HS-5 (cell line): ENCODE data around the gene CD19.
"Not testable (repeated sequence)": the region's sequence is repeated elsewhere in the genome, so short reads cannot be mapped to it uniquely, and the experiment has no call there.

Experiments
- DNase-seq: peaks from one replicate; pipeline ENCODE4 v3.0.0-alpha.2; 2012; ENCODE audit warnings: low read depth

Gene CD19

GRCh38 chr16:28910086-28911031, 21.4 kb upstream of the CD19 start:
- no peak for DNase-seq

- no peak for DNase-seq
Observed at GRCh38 chr16:28912558-28912957, 19.2 kb upstream of the CD19 start.

- DNase-seq: no peak
Observed at GRCh38 chr16:28913946-28914724, 17.6 kb upstream of the CD19 start.

GRCh38 chr16:28915181-28915580, 16.6 kb upstream of the CD19 start:
- peak; percentile 74 for DNase-seq

- no peak for DNase-seq
Observed at GRCh38 chr16:28917095-28917494, 14.7 kb upstream of the CD19 start.

- DNase-seq: no peak
Observed at GRCh38 chr16:28918698-28919097, 13.1 kb upstream of the CD19 start.

GRCh38 chr16:28923231-28923587, 8.6 kb upstream of the CD19 start:
- no peak for DNase-seq

- DNase-seq: no peak
Observed at GRCh38 chr16:28923652-28924398, 7.9 kb upstream of the CD19 start.

- DNase-seq: no peak
Observed at GRCh38 chr16:28924399-28924761, 7.4 kb upstream of the CD19 start.

GRCh38 chr16:28924762-28925385, 6.9 kb upstream of the CD19 start, which contains the start of gene RABEP2:
TSS of gene RABEP2 (minus strand) at chr16:28925238. CDS start at chr16:28925163, 75 bp downstream.
- peak; percentile 28 for DNase-seq

- DNase-seq: peak; percentile 54
Observed at GRCh38 chr16:28925386-28926228, 6.2 kb upstream of the CD19 start.

GRCh38 chr16:28926284-28926683, 5.5 kb upstream of the CD19 start:
- not testable (repeated sequence) for DNase-seq

- DNase-seq: no peak
Observed at GRCh38 chr16:28927815-28928214, 4.0 kb upstream of the CD19 start.

GRCh38 chr16:28930203-28930602, 1.6 kb upstream of the CD19 start:
- DNase-seq: no peak

GRCh38 chr16:28930652-28931051, 1.1 kb upstream of the CD19 start:
- DNase-seq: no peak

- DNase-seq: no peak
Observed at GRCh38 chr16:28932339-28933141, 769 bp downstream of the CD19 start.

- no peak for DNase-seq
Observed at GRCh38 chr16:28933171-28933570, 1.4 kb downstream of the CD19 start.

GRCh38 chr16:28935346-28935745, 3.6 kb downstream of the CD19 start:
- DNase-seq: no peak

GRCh38 chr16:28935924-28936783, 4.4 kb downstream of the CD19 start:
- DNase-seq: no peak
